Measurements from ENCODE around the gene ZNF385C. TPM values are rescaled to one million over a fixed set of nuclear protein-coding genes. Genes with fewer than 3 reads are reported as not detected.
"Not testable (repeated sequence)": the region's sequence is repeated elsewhere in the genome, so short reads cannot be mapped to it uniquely, and the experiment has no call there.

ZNF385C gene
- total and polyA plus RNA-seq, 4 donors: 0.49 TPM; not detected in 3

DNA sequence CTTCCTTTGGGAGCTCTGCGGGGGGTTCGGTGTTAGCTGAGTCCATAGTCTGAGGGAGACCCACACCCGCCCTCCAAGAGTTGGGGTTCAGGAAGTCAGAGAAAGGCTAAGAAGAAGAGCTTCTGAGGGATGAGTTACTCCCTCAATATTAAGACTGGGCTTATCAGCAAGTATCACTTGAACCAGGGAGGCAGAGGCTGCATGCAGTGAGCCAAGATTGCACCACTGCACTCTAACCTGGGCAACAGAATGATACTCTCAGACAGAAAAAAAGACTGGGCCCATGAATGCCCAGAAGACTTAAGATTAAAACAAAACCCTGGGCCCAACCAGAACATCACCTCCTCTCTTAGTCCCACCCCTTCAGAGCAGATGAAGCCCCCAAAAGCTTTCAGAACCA lies 72.3 kb downstream of the ZNF385C start:
- H3K27me3 ChIP-seq (ENCODE audit: control insufficient read depth in 1 of 2, insufficient read depth in 2 of 2, low read length in 1 of 2): no peaks in the 10 kb centered on the region
- no peaks in the 10 kb centered on the region for H3K9me3 ChIP-seq (ENCODE audit: control insufficient read depth, low read length)
- ATAC-seq (ENCODE audit: low FRiP score) (no peak), DNase-seq (no peak)
- no peak overlapping the region for H3K4me3 ChIP-seq (ENCODE audit: low read length in 2 of 2)
- WGBS, 2 donors: 92 to 93% methylated on average over 3 of the region's 3 CpGs
- H3K27ac ChIP-seq (ENCODE audit: low read depth in 1 of 2, low read length in 2 of 2): no peak overlapping the region
- H3K36me3 ChIP-seq (ENCODE audit: control insufficient read depth in 1 of 2, insufficient read depth in 2 of 2, low read length in 1 of 2): peaks cover 0 to 2% of the 10 kb centered on the region in 2 donors
- no peaks in the 10 kb centered on the region for H3K4me1 ChIP-seq (ENCODE audit: control insufficient read depth in 1 of 2, insufficient read depth in 2 of 2, low read length in 2 of 2)
- intact Hi-C loops (cut with DNase I): loop anchor here (2.0 to 5.0 kb wide), 4 partner anchors 75 to 91 kb away; no protein-coding TSS in a partner anchor

DNA sequence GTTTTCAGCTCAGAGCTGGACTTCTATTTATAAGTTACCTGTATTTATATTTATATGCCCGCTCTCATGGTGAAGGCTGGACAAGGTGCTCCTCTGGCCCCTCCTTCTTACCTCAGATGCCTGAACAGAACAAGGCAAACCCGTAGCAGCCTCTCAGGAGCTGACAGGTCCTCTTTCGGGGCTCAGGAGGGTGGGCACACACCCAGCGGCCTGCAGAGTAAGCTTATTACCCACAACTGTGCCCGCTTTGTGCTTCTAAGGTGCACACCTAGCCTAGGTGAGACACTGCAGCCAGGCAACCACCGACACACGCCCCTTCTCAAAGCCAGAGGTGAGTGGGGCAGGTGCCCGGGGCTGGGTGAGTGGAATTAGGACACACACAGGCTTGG lies 73.1 kb downstream of the ZNF385C start:
- DNase-seq (no peak), ATAC-seq (ENCODE audit: low FRiP score) (no peak)
- H3K27ac ChIP-seq (ENCODE audit: low read depth in 1 of 2, low read length in 2 of 2): no peak overlapping the region
- H3K4me1 ChIP-seq (ENCODE audit: control insufficient read depth in 1 of 2, insufficient read depth in 2 of 2, low read length in 2 of 2): no peaks in the 10 kb centered on the region
- no peaks in the 10 kb centered on the region for H3K27me3 ChIP-seq (ENCODE audit: control insufficient read depth in 1 of 2, insufficient read depth in 2 of 2, low read length in 1 of 2)
- no peaks in the 10 kb centered on the region for H3K9me3 ChIP-seq (ENCODE audit: control insufficient read depth, low read length)
- intact Hi-C loops (cut with DNase I): loop anchor here (2.0 to 5.0 kb wide), 4 partner anchors 76 to 92 kb away; no protein-coding TSS in a partner anchor
- 56 to 60% methylated on average over 8 of the region's 8 CpGs for WGBS, 2 donors
- H3K36me3 ChIP-seq (ENCODE audit: control insufficient read depth in 1 of 2, insufficient read depth in 2 of 2, low read length in 1 of 2): peaks cover 0 to 2% of the 10 kb centered on the region in 2 donors
- H3K4me3 ChIP-seq (ENCODE audit: low read length in 2 of 2): no peak overlapping the region

DNA sequence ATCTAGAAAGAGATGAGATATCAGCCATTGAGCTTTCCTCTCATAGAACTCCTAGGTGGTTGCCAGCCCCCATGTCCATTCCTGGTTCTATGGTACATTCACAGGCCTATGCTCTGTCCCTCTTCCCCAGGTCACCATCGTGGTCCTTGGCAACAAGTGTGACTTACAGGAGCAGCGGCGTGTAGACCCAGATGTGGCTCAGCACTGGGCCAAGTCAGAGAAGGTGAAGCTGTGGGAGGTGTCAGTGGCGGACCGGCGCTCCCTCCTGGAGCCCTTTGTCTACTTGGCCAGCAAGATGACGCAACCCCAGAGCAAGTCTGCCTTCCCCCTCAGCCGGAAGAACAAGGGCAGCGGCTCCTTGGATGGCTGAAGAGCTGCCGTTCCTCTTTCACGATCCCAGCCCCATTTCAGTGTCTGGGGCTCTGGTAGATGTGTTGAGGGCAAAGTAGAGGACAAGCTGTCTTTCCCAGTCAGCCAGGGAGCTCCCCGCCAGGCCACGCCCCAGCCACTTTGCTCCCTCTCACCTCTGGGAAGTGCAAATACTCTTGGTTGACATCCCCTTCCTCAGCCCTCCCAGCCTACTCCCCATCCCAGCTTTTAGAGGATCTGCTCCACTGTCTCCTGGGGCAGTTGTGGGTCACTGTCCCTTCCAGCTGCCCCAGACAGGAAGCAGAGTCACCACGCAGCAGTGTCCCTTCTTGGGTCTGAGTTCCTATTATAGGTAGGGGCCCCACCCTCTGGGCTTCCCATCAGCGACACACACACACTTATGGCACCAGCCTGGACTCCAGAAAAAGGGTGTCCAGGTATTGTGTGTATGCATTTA lies 74.5 kb downstream of the ZNF385C start:
- no peaks in the 10 kb centered on the region for H3K27me3 ChIP-seq (ENCODE audit: control insufficient read depth in 1 of 2, insufficient read depth in 2 of 2, low read length in 1 of 2)
- H3K4me1 ChIP-seq (ENCODE audit: control insufficient read depth in 1 of 2, insufficient read depth in 2 of 2, low read length in 2 of 2): no peaks in the 10 kb centered on the region
- peak in 1 of 2 donors; percentile 79 for DNase-seq
- H3K9me3 ChIP-seq (ENCODE audit: control insufficient read depth, low read length): no peaks in the 10 kb centered on the region
- H3K4me3 ChIP-seq (ENCODE audit: low read length in 2 of 2): no peak overlapping the region
- intact Hi-C loops (cut with DNase I): loop anchor here (2.0 kb wide), 2 partner anchors 77 to 93 kb away; no protein-coding TSS in a partner anchor
- ATAC-seq (ENCODE audit: low FRiP score): no peak
- WGBS, 2 donors: 83 to 85% methylated on average over 15 of the region's 15 CpGs
- no peak overlapping the region for H3K27ac ChIP-seq (ENCODE audit: low read depth in 1 of 2, low read length in 2 of 2)
- peaks cover 0 to 2% of the 10 kb centered on the region in 2 donors for H3K36me3 ChIP-seq (ENCODE audit: control insufficient read depth in 1 of 2, insufficient read depth in 2 of 2, low read length in 1 of 2)

DNA sequence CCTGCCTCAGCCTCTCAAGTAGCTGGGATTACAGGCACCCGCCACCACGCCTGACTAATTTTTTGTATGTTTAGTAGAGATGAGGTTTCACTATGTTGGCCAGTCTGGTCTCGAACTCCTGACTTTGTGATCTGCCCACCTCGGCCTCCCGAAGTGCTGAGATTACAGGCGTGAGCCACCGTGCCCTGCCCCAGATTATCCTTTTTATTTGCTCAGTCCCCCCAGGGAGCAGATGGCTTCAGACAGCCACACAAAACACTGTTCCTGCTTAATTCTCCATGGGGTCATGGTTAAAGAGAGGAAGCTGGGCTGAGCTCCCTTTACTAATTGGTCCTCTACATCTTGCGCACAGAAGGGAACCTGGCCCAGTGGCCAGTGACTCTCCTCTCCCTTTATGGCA lies 77.4 kb downstream of the ZNF385C start:
- ATAC-seq (ENCODE audit: low FRiP score); intact Hi-C loops (cut with DNase I); H3K27ac ChIP-seq (ENCODE audit: low read depth in 1 of 2, low read length in 2 of 2); DNase-seq; H3K27me3 ChIP-seq (ENCODE audit: control insufficient read depth in 1 of 2, insufficient read depth in 2 of 2, low read length in 1 of 2); H3K36me3 ChIP-seq (ENCODE audit: control insufficient read depth in 1 of 2, insufficient read depth in 2 of 2, low read length in 1 of 2); H3K9me3 ChIP-seq (ENCODE audit: control insufficient read depth, low read length); H3K4me1 ChIP-seq (ENCODE audit: control insufficient read depth in 1 of 2, insufficient read depth in 2 of 2, low read length in 2 of 2); H3K4me3 ChIP-seq (ENCODE audit: low read length in 2 of 2): not testable (repeated sequence)
- 80 to 85% methylated on average over 8 of the region's 8 CpGs for WGBS, 2 donors

DNA sequence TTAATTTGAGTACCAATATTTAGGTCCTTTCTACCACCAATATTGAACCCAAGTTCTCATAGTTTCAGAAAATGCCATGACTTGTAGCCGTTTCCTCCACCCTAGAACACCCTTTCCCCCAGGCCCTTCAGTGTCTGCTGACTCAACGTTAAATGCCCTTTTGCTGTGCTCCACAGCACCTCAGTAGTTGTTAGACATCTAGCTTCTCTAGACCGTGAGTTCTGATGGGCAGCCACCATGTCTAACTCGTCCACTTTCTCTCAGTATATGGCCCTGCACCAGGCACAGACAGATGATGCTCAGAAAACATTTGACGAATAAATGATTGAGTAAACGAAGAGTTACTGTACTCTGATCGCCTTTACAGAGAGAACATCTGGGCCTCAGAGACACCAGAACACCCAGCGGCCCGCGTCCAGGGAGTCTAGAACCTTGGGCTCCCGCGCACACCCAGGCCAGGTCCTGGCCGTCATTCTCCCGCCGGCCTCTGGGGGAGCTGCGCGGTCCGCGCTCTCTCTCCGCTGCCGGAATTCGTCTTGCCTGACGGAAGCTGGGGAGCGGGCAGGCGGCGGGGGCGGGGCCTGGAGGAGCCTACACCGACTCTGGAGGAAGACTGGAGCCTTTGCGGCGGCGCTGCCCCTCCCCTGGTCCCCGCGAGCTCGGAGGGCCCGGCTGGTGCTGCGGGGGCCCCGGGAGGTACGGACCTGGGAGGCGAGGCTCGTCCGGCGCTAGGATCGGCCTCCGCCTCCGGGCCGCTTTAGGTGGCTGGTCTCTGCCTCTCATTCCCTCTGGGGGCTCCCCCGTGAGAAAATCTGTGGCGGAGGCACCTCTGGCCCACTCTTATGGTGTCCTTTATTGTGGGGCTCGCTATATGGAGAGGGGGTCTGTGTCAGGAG lies 78.5 kb downstream of the ZNF385C start, which contains the start of gene NKIRAS2:
NKIRAS2 (plus strand) TSS at position 582 of the 896 bp plus-strand sequence. CDS start 1,488 bp downstream, outside the sequence.
- Histone ChIP-seq H3K4me3 (ENCODE audit: low read length in 2 of 2) (peak within 1 kb of the TSS; percentile 64 to 96), H3K9me3 (ENCODE audit: control insufficient read depth, low read length) (no peaks in the 10 kb centered on the region), H3K27me3 (ENCODE audit: control insufficient read depth in 1 of 2, insufficient read depth in 2 of 2, low read length in 1 of 2) (no peaks in the 10 kb centered on the region), H3K4me1 (ENCODE audit: control insufficient read depth in 1 of 2, insufficient read depth in 2 of 2, low read length in 2 of 2) (no peaks in the 10 kb centered on the region), H3K27ac (ENCODE audit: low read depth in 1 of 2, low read length in 2 of 2) (peak within 1 kb of the TSS; percentile 25 to 58), H3K36me3 (ENCODE audit: control insufficient read depth in 1 of 2, insufficient read depth in 2 of 2, low read length in 1 of 2) (peaks cover 0 to 2% of the 10 kb centered on the region in 2 donors)
- 7 to 9% methylated on average over 36 to 49 of the region's 49 CpGs for WGBS, 2 donors
- DNase-seq (peak; percentile 97 to 98), ATAC-seq (ENCODE audit: low FRiP score) (peak; percentile 92)
- intact Hi-C loops (cut with DNase I): loop anchor here (5.0 kb wide), 1 partner anchor 52 kb away; the partner anchor contains the start of gene CNP (in 2 of the 2)

DNA sequence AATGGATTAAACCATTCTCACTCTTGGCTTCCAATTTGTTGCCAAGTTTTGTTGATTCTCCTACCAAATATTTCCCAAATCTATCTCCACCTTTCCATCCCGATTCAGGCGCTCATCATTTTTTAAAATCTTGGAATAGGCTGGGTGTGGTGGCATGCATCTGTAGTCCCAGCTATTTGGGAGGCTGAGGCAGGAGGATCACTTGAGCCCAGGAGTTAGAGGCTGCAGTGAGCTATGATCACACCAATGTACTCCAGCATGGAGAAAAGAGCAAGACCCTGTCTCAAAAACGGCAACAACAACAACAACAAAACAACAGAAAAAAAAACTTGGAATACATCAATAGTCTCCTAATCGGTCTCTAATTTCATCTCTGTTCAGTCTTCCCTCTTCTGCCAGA lies 79.3 kb downstream of the ZNF385C start:
- intact Hi-C loops (cut with DNase I): loop anchor here (5.0 kb wide), 1 partner anchor 52 kb away; the partner anchor contains the start of gene CNP (in 2 of the 2)
- DNase-seq: no peak
- Histone ChIP-seq H3K27me3 (ENCODE audit: control insufficient read depth in 1 of 2, insufficient read depth in 2 of 2, low read length in 1 of 2) (no peaks in the 10 kb centered on the region), H3K36me3 (ENCODE audit: control insufficient read depth in 1 of 2, insufficient read depth in 2 of 2, low read length in 1 of 2) (peaks cover 0 to 2% of the 10 kb centered on the region in 2 donors), H3K9me3 (ENCODE audit: control insufficient read depth, low read length) (no peaks in the 10 kb centered on the region), H3K4me3 (ENCODE audit: low read length in 2 of 2) (no peak overlapping the region), H3K4me1 (ENCODE audit: control insufficient read depth in 1 of 2, insufficient read depth in 2 of 2, low read length in 2 of 2) (no peaks in the 10 kb centered on the region), H3K27ac (ENCODE audit: low read depth in 1 of 2, low read length in 2 of 2) (no peak overlapping the region)
- WGBS, 2 donors: 88 to 93% methylated on average over 4 of the region's 4 CpGs
- ATAC-seq (ENCODE audit: low FRiP score): no peak

DNA sequence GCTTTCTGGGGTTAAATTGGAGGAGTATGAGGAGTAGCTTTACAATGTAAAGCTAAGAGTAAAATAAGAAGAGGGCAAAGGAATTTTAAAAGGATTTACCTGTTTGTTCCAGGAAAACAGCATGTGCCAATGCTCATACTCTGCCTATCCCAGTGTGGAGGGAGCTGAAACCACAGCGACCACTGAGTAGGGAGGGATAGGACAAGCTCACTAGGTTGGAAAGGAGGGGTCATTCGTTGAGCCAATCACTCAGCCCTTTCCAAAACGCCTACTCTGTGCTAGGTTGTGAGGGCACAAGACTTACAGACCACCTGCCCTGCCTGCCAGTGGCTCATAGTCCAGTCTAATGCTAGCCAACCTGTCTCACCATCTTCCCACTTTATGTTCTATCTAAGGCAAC lies 79.9 kb downstream of the ZNF385C start:
- ATAC-seq (ENCODE audit: low FRiP score) (no peak), DNase-seq (no peak)
- no peaks in the 10 kb centered on the region for H3K4me1 ChIP-seq (ENCODE audit: control insufficient read depth in 1 of 2, insufficient read depth in 2 of 2, low read length in 2 of 2)
- H3K4me3 ChIP-seq (ENCODE audit: low read length in 2 of 2): no peak overlapping the region
- intact Hi-C loops (cut with DNase I): loop anchor here (5.0 kb wide), 1 partner anchor 51 kb away; the partner anchor contains the start of gene CNP (in 2 of the 2)
- H3K9me3 ChIP-seq (ENCODE audit: control insufficient read depth, low read length): no peaks in the 10 kb centered on the region
- no peaks in the 10 kb centered on the region for H3K27me3 ChIP-seq (ENCODE audit: control insufficient read depth in 1 of 2, insufficient read depth in 2 of 2, low read length in 1 of 2)
- no peaks in the 10 kb centered on the region for H3K36me3 ChIP-seq (ENCODE audit: control insufficient read depth in 1 of 2, insufficient read depth in 2 of 2, low read length in 1 of 2)
- 22 to 30% methylated on average over 3 of the region's 3 CpGs for WGBS, 2 donors
- H3K27ac ChIP-seq (ENCODE audit: low read depth in 1 of 2, low read length in 2 of 2): no peak overlapping the region

DNA sequence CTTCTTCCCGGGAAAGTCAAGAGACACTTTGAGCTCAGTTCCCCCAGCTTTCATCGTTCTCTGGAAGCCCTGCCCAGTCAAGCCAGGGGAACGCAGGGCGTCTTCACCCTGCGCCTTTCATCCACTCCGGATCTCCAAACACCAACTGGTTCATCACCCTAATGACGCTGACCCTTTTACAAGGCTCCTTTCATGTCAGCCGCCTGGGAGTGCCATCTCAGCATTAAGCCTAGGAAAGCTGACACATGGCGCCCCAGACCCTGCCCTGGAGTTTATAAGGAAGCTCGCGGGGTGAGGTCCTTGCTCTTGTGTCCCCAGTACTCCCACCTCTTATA lies 80.4 kb downstream of the ZNF385C start:
- H3K36me3 ChIP-seq (ENCODE audit: control insufficient read depth in 1 of 2, insufficient read depth in 2 of 2, low read length in 1 of 2): no peaks in the 10 kb centered on the region
- H3K9me3 ChIP-seq (ENCODE audit: control insufficient read depth, low read length): no peaks in the 10 kb centered on the region
- intact Hi-C loops (cut with DNase I): loop anchor here (5.0 kb wide), 1 partner anchor 51 kb away; the partner anchor contains the start of gene CNP (in 2 of the 2)
- H3K4me3 ChIP-seq (ENCODE audit: low read length in 2 of 2): peak overlapping the region; percentile 76 to 93
- 4% methylated on average over 11 of the region's 11 CpGs for WGBS, 2 donors
- H3K4me1 ChIP-seq (ENCODE audit: control insufficient read depth in 1 of 2, insufficient read depth in 2 of 2, low read length in 2 of 2): no peaks in the 10 kb centered on the region
- DNase-seq (no peak), ATAC-seq (ENCODE audit: low FRiP score) (no peak)
- no peaks in the 10 kb centered on the region for H3K27me3 ChIP-seq (ENCODE audit: control insufficient read depth in 1 of 2, insufficient read depth in 2 of 2, low read length in 1 of 2)
- H3K27ac ChIP-seq (ENCODE audit: low read depth in 1 of 2, low read length in 2 of 2): peak overlapping the region; percentile 23 to 76
